ENCODE results near the gene ASTN2.
"Not testable (repeated sequence)": the region's sequence is repeated elsewhere in the genome, so short reads cannot be mapped to it uniquely, and the experiment has no call there.

The ASTN2 gene

GRCh38 chr9:117072216-117072615 lies 342.6 kb downstream of the ASTN2 start:
- DNase-seq: no peak

DNA sequence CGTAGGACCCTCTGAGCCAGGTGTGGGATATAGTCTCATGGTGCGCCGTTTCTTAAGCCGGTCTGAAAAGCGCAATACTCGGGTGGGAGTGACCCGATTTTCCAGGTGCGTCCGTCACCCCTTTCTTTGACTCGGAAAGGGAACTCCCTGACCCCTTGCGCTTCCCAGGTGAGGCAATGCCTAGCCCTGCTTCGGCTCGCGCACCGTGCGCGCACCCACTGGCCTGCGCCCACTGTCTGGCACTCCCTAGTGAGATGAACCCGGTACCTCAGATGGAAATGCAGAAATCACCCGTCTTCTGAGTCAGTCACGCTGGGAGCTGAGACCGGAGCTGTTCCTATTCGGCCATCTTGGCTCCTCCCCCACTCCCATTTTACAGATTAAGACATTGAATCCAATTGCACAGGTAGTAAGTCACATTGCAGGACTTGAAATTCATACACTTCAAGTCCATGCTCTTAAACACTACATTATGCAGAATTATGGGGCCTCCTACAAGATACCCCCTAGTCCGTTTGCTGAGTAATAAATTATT lies 343.1 kb downstream of the ASTN2 start:
- not testable (repeated sequence) for DNase-seq

- no peak for DNase-seq
These were observed 351.0 kb downstream of the ASTN2 start for GRCh38 chr9:117063721-117064471.

DNA sequence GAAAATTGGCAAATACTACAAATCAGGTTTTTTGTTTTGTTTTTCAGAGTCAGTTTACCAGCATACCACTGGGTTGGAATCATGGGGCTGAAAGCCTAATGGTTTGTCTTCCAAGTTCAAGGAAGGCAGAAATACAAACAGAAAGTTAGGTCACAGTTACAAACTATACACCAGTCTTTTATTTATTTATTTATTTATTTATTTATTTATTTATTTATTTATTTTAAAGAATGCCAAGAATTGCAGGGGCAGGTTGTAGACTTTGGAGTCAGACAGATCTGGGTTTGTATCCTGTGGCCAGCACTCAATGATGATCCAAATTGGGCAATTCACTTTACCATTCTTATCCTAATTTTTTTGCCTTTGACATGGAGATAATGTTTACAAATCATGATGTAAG lies 353.9 kb downstream of the ASTN2 start:
- no peak for DNase-seq

GRCh38 chr9:117050007-117050406 lies 364.9 kb downstream of the ASTN2 start:
- DNase-seq: no peak

DNA sequence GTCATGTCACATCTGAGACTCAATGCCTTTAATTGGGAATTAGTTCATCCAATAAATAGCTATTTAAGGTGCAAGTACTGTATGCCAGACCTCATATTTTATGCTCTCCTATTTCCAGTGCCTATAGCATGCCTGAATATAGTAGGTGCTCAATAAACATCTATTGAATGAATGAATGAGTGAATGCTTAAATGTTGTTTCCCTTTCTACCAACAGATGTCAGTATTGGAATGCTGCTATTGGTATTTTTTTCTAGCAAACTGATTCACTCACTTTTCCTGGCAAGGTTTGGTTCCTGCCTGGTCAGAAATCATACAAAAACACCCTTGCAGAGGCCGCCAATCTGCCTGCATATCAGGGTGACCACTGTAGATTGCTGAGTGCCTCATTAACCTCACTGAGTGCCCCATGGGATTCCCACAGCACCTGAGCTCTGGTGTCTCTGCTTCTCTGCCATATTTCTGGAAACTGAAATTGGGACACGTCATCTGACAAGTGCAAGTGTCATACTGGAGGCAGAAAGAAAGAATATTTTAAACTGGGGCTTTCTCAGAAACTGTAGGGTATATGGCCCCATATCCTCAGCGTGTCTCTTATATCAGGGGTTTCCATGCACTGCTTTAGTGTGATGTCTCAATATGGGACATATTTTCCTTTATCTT lies 368.1 kb downstream of the ASTN2 start:
- DNase-seq: no peak

GRCh38 chr9:117044241-117044640 lies 370.6 kb downstream of the ASTN2 start:
- no peak for DNase-seq

DNA sequence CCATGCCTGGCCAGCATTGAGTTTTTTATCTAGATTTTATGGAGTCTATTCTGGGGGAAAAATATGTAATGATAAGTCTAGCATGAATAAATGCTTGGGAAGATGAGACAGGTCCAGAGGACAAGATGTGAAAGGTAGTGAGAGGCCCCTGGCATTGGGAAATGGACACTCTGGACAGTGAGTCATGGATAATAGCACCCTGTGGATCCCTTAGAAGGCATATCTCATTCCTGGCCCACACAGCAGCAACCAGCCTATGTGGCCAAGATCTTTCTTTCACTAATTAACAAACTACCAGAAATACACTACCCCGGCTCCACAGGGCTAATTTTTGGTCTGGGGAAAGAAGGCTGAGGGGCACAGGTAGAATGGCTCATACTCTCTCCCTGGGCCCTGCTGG lies 371.7 kb downstream of the ASTN2 start:
- DNase-seq: no peak

DNA sequence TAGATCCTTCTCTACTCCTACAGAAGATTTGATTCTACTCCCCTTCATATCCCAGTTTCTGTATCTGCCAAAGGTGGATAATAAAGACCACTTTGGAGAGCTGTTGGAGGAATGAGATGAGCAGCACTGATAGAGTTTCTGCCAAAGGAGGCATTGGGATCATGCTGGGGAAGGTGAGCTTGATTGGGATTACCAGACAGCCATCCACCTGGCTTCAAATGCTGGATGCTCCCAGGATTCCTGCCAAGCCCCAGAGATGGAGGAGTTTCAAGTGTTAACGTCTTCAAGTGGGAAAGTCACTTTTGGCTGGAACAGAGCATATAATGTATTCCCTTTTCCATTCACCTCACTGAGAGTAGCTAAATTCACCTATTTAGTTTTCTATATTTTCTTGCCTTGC lies 379.3 kb downstream of the ASTN2 start:
- no peak for DNase-seq

DNA sequence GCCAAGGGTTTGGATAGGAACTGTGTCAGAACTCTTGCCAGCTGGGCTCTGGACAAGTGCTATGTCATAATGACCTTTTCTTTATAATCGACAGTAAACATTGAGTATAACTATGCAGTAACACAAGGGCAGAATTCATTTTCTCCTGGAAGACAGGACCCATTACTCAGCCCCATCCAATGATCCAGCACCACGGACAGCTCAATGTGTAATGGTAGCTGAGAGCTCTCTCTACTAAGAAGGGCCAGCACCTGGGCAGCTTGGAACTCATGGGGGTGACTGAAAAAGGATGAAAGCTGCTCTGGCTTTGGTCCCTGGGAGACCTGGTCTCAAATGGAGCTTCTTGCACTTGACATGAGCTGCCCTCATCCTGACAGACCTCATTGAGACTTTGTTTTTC lies 380.0 kb downstream of the ASTN2 start:
- peak; percentile 1 to 4 for DNase-seq

DNA sequence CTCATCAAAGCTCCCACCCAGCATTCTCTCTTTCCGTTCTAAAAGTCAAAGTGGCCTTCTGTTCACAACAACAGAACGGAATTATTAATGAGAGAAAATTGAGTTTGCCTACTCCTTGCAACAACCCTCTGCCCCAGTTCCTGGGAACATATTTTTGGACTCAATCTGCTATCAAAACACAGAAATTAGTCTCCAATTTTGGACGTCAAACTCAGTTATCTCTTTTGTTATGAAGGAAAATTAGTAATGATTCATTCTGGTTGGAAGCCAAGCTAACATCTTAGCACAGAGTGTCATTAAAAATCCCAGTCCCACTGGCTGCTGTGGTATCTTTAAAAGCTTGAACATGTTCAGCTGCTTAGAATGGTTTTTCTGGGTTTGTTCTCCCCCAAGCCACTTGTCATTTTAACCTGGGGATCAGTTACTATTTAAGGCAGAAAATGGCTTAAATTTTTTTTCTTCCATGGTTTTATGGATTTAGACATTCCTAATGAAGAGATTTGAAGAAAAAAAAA lies 384.5 kb downstream of the ASTN2 start:
- no peak for DNase-seq

GRCh38 chr9:117029341-117029740 lies 385.5 kb downstream of the ASTN2 start:
- DNase-seq: no peak

DNA sequence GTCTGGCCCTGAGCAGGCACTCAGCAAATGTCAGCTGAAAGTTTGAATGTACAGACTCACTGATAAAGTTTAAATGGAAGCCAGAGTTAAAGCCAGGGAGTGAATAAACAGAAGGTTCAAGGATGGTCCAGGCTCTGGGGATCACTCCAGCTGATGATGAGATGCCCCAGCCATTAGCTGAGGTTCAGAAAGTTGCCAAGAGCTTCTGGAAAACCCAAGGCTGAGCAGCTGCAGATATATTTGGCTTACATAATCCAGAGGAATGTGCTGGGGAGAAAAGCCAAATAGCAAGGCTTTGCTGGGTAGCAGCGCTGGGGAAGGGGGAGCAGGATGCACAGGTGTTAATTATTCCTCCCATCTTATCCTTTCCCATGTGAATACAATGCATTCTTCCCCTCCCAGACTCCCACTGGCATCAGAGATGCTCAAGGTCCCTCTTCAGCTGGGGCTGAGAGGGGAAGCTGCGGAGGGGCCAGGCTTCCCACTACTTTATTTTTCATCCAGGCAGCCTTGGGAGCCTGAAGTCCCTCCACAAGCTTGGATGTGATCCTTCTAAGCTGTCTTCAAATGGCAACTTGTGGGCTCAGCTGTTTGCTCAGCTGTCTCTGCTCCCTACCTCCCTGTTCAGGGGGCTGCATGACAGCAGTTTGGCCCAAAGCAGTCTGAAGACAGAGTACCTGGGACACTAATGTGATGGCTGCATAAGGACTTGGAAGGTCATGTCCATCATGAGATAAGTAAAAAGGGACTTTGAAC lies 386.6 kb downstream of the ASTN2 start:
- no peak for DNase-seq

DNA sequence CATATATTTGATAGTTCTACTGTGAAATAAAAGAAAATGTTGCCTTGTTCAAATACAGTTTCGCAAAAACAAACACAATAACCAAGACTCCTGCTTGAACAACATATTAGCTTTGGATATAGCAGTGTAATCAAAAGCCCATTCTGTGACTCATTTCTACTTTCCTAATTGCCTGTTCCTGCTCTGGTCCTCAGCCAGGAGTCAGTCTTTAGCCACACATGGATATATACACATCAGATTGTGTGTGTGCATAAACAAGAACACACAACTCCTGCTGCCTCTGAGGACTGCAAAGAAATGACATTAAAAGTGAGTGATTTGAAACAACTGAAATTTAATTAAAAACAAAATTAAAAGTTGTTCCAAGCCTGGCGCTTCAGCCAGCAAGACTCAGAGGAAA lies 393.0 kb downstream of the ASTN2 start:
- no peak for DNase-seq

DNA sequence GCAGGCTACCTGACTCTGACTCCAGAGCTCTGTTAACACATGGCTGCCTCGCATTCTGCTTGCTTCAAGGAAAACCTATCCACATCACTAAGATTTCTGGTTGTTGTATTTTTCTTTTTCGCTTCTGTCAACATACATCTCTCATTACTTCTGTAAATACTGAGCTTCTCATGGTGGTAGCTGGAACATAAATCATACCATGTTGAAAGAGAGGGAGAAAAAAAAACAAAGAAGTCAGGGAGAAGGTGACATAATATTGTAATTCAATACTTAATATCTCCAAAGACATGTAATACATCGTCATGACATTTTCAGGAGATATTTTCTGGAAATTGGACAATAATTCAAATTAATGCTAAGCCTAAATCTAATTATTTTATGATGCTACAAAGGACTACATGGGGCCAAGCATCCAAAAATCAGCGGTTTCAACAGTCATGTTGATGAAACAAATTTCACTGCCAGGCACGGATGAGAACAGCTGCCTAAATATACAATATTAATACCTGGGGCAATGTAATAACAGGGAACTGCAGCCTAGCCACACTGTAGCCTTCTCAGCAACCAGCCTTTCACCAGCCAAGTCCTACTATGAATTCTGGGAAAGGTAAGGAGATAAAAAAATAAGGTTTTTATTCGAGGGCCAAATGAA lies 395.8 kb downstream of the ASTN2 start:
- no peak for DNase-seq

DNA sequence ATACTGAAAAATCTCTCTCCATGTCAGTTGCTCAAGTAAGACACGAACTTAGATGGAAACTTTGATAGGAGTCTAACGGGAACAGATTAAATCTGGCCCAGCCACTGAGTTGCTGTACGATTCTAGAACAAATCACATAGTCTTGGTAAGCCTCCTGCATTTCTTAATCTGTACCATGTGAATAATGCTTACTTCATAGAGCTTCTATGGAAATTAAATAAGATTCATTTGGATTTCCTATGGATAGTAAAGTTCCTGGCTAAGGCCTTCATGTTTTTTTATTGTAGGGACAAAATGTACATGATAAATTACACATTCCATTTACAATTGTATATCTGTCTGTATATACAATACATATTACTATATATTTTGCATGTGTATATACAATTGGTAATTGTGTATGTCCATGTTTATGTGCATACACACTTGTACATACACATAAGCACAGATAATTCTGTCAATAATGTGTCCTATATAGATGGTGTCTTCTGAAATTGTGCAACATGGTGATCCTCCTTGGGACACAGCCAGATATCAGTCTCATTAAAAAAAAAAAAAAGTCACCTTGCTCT lies 397.4 kb downstream of the ASTN2 start:
- DNase-seq: no peak

- no peak for DNase-seq
These were observed 400.8 kb downstream of the ASTN2 start for GRCh38 chr9:117014061-117014460.

DNA sequence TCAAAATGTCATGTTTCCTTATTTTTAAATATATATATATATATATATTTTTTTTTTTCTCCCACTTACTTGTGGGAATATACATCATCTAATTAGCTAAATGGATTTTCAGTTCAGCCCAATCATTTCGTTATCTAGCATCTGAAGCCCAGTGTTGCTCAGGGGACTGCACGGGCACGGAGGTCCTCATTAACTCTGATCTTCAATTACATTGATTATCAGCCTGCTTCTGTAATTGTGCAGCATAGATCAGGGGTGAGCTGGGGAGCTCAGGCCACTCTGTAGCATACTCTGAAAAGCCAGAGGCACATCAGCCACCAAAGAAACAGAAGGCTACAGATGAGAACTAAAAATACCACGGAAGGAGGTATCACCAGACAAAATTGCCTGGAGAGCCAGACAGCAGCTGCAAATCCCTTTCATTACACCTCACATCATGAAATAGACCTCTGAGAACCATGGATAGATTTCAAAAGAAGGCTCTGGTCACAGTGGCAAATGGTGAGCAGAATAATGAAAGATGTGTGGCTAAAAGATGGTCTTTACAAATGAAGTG lies 401.3 kb downstream of the ASTN2 start:
- no peak for DNase-seq

- no peak for DNase-seq
These were observed 404.8 kb downstream of the ASTN2 start for GRCh38 chr9:117010061-117010460.

- no peak for DNase-seq
These were observed 406.0 kb downstream of the ASTN2 start for GRCh38 chr9:117008876-117009275.

- DNase-seq: no peak
These were observed 406.4 kb downstream of the ASTN2 start for GRCh38 chr9:117008461-117008860.

DNA sequence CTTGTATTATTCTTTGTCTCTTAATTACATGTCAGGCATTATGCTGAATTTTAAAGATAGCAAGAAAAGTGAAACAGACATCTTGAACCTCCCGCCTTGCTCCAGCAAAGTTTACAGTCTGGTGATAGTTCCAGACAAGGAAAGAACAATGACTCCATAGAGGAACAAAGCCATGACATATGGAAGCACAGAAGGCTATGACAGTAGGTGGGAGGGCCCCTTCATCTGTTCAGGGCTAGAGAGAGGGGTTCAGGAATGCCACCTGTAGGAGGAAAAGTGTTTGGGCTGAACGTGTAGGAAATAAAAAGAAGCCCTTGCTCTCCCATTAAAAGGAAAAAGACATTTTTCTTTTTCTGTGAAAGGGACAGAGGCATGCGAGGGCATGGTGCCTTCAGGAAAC lies 412.2 kb downstream of the ASTN2 start:
- DNase-seq: no peak
